ENCODE results near the gene STK35. TPM values are rescaled to one million over a fixed set of nuclear protein-coding genes. Genes with fewer than 3 reads are reported as not detected.

Gene STK35
- total and polyA plus RNA-seq, 9 of the 15 experiments (the other 6 are each of a cell fraction or from before 2014, with no cell fraction given) = 1.0 to 11.0 (median 6.3) TPM

DNA sequence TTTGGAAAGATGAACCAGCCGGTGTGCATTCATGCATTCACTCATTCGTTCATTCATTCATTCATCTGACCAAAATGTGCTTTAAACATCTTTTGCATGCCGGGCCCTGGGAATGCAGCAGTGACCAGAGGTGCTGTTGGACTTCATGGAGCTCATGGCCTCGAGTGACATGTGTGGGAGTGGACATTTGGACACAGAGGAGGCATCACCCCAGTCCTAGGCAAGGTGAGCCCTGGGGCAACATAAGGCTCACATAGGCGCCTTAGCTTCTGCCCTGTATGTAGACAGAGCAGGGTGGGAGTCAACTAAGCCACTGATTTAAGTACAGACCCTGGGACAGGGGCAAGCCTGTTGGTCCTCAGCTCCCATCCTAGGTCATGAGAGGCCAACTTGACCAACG, 71.6 kb downstream of the STK35 start:
- in situ Hi-C loops (cut with MboI) = loop anchor here (5.0 kb wide), 1 partner anchor 206 kb away; no protein-coding TSS in a partner anchor
- WGBS (ENCODE audit: insufficient coverage, low coverage, missing lambda C conversion rate) = 0% methylated on average over 6 of the region's 6 CpGs

DNA sequence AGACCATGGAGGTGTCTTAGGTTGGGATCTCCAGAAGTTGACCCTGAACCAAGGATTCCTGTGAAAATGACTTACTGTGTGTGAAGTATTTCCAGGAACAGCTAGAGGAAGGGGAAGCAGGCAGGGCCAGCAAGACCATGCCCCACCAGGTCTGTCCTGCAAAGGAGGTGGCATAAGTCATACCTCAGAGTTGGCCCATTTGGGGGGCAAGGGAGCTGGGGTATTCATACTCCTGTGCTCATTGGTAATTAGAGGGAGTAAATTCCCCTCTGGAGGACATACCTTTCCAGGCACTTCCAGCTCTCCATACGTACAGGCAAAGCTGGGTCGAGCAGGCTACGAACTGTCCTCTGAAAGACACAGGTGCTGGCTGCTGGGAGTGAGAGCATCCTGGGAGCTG, 72.4 kb downstream of the STK35 start:
- intact Hi-C loops (cut with micrococcal nuclease) = no loop called here
- POLR2A ChIA-PET = interaction anchor here (0.6 kb wide), 1 partner anchor 261 kb away, joined by 3 read pairs; no protein-coding TSS in a partner anchor
- FAIRE-seq (no peak), ATAC-seq (no peak), DNase-seq (ENCODE audit: extremely low read depth in 1 of 4, low spot score in 3 of 4) (no peak)
- Histone ChIP-seq H3K9ac (ENCODE audit: insufficient read depth in 1 of 2, low read depth in 2 of 2, low read length in 2 of 2) (no peak overlapping the region), H4K20me1 (replicated peaks; ENCODE audit: control insufficient read depth, insufficient read depth, low read length) (no peaks in the 10 kb centered on the region), H3K36me3 (ENCODE audit: control insufficient read depth, insufficient read depth, low read length) (no peaks in the 10 kb centered on the region), H3K27me3 (ENCODE audit: control insufficient read depth in 2 of 2, insufficient read depth in 2 of 2, low read length in 2 of 2) (peaks cover 0 to 13% of the 10 kb centered on the region in 2 experiments; a peak in 2 of 5 replicates), H3K4me3 (no peak overlapping the region), H3K4me2 (ENCODE audit: insufficient read depth, low read length) (no peak overlapping the region), H3K4me1 (replicated peaks in 1 of 2; ENCODE audit: control insufficient read depth in 2 of 2, insufficient read depth in 2 of 2, low read length in 2 of 2) (no peaks in the 10 kb centered on the region; a peak in 1 of 5 replicates), H3K27ac (ENCODE audit: extremely low read depth, low read depth, low read length) (no peak overlapping the region), H3K9me1 (ENCODE audit: control insufficient read depth, insufficient read depth, low read length) (no peaks in the 10 kb centered on the region), H3K79me2 (ENCODE audit: control insufficient read depth, insufficient read depth, low read length) (no peaks in the 10 kb centered on the region), H3K9me3 (replicated peaks; ENCODE audit: control insufficient read depth, insufficient read depth, low read depth, low read length) (no peaks in the 10 kb centered on the region), H2AFZ (ENCODE audit: low read depth, low read length) (no peak overlapping the region)
- 0% methylated on average over 3 of the region's 3 CpGs for WGBS (ENCODE audit: insufficient coverage, low coverage, missing lambda C conversion rate)
- in situ Hi-C loops (cut with MboI) = loop anchor here (5.0 kb wide), 1 partner anchor 207 kb away; no protein-coding TSS in a partner anchor
- CTCF ChIA-PET (ENCODE audit: low intra/inter-chr PET ratio) = no interaction called here
- no TSS peak for BruUV-seq (replicated peaks)
- no peak for TF ChIP-seq CREBBP (IDR thresholded peaks at IDR 0.05; ENCODE audit: low read depth, low read length)
- no peak for TF ChIP-seq MEF2A (IDR thresholded peaks at IDR 0.05; ENCODE audit: control insufficient read depth, low read depth, low read length)
- TF ChIP-seq, protein P1, sequence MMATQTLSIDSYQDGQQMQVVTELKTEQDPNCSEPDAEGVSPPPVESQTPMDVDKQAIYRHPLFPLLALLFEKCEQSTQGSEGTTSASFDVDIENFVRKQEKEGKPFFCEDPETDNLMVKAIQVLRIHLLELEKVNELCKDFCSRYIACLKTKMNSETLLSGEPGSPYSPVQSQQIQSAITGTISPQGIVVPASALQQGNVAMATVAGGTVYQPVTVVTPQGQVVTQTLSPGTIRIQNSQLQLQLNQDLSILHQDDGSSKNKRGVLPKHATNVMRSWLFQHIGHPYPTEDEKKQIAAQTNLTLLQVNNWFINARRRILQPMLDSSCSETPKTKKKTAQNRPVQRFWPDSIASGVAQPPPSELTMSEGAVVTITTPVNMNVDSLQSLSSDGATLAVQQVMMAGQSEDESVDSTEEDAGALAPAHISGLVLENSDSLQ (IDR thresholded peaks at IDR 0.05) = no peak
- no peak for TF ChIP-seq TRIM24 (IDR thresholded peaks at IDR 0.05)
- TF ChIP-seq ZNF124 (CRISPR knock-in tag; IDR thresholded peaks at IDR 0.05) = no peak
- no peak for TF ChIP-seq SRSF3 (IDR thresholded peaks at IDR 0.05; ENCODE audit: insufficient read depth, low read length)
- TF ChIP-seq, protein P2, sequence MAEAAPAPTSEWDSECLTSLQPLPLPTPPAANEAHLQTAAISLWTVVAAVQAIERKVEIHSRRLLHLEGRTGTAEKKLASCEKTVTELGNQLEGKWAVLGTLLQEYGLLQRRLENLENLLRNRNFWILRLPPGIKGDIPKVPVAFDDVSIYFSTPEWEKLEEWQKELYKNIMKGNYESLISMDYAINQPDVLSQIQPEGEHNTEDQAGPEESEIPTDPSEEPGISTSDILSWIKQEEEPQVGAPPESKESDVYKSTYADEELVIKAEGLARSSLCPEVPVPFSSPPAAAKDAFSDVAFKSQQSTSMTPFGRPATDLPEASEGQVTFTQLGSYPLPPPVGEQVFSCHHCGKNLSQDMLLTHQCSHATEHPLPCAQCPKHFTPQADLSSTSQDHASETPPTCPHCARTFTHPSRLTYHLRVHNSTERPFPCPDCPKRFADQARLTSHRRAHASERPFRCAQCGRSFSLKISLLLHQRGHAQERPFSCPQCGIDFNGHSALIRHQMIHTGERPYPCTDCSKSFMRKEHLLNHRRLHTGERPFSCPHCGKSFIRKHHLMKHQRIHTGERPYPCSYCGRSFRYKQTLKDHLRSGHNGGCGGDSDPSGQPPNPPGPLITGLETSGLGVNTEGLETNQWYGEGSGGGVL (CRISPR knock-in tag; IDR thresholded peaks at IDR 0.05) = no peak
- TF ChIP-seq, protein P3, sequence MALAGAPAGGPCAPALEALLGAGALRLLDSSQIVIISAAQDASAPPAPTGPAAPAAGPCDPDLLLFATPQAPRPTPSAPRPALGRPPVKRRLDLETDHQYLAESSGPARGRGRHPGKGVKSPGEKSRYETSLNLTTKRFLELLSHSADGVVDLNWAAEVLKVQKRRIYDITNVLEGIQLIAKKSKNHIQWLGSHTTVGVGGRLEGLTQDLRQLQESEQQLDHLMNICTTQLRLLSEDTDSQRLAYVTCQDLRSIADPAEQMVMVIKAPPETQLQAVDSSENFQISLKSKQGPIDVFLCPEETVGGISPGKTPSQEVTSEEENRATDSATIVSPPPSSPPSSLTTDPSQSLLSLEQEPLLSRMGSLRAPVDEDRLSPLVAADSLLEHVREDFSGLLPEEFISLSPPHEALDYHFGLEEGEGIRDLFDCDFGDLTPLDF (CRISPR knock-in tag; IDR thresholded peaks at IDR 0.05) = no peak
- no peak for TF ChIP-seq SPI1 (IDR thresholded peaks at IDR 0.05; ENCODE audit: borderline replicate concordance, low read depth, low read length)
- TF ChIP-seq ZNF75A (CRISPR knock-in tag; IDR thresholded peaks at IDR 0.05) = no peak
- no peak for TF ChIP-seq KDM1A (IDR thresholded peaks at IDR 0.05)

More for the DNA sequence above, 71.6 kb downstream of the STK35 start:
- FAIRE-seq (no peak), DNase-seq (ENCODE audit: extremely low read depth in 1 of 4, low spot score in 3 of 4) (no peak), ATAC-seq (no peak)
- H3K4me2 ChIP-seq (ENCODE audit: insufficient read depth, low read length) = no peak overlapping the region
- no peaks in the 10 kb centered on the region for H3K36me3 ChIP-seq (ENCODE audit: control insufficient read depth, insufficient read depth, low read length)
- H3K9me1 ChIP-seq (ENCODE audit: control insufficient read depth, insufficient read depth, low read length) = no peaks in the 10 kb centered on the region
- no peak overlapping the region for H2AFZ ChIP-seq (ENCODE audit: low read depth, low read length)
- H3K9me3 ChIP-seq (replicated peaks; ENCODE audit: control insufficient read depth, insufficient read depth, low read depth, low read length) = no peaks in the 10 kb centered on the region
- H3K27ac ChIP-seq (ENCODE audit: extremely low read depth, low read depth, low read length) = no peak overlapping the region
- BruUV-seq (replicated peaks) = no TSS peak
- no peak overlapping the region for H3K4me3 ChIP-seq
- intact Hi-C loops (cut with micrococcal nuclease) = no loop called here
- TF ChIP-seq SMARCC2 (IDR thresholded peaks at IDR 0.05; ENCODE audit: low read depth) (no peak), ZNF24 (IDR thresholded peaks at IDR 0.05) (peak; percentile 63; the same call in 1 of the 2 replicates)
- H4K20me1 ChIP-seq (replicated peaks; ENCODE audit: control insufficient read depth, insufficient read depth, low read length) = no peaks in the 10 kb centered on the region
- POLR2A ChIA-PET = interaction anchor here (1.2 kb wide), 1 partner anchor 34 kb away, joined by 3 read pairs; no protein-coding TSS in a partner anchor
- H3K4me1 ChIP-seq (replicated peaks in 1 of 2; ENCODE audit: control insufficient read depth in 2 of 2, insufficient read depth in 2 of 2, low read length in 2 of 2) = no peaks in the 10 kb centered on the region
- H3K79me2 ChIP-seq (ENCODE audit: control insufficient read depth, insufficient read depth, low read length) = no peaks in the 10 kb centered on the region
- CTCF ChIA-PET (ENCODE audit: low intra/inter-chr PET ratio) = interaction anchor here (0.6 to 2.0 kb wide), 4 partner anchors 87 to 208 kb away, joined by 3 to 14 read pairs (median 6); no protein-coding TSS in a partner anchor
- H3K9ac ChIP-seq (ENCODE audit: insufficient read depth in 1 of 2, low read depth in 2 of 2, low read length in 2 of 2) = no peak overlapping the region
- peaks cover 0 to 12% of the 10 kb centered on the region in 2 experiments; a peak in 3 of 5 replicates for H3K27me3 ChIP-seq (ENCODE audit: control insufficient read depth in 2 of 2, insufficient read depth in 2 of 2, low read length in 2 of 2)
